Activated CD4-positive, alpha-beta T cell treated with anti-CD3 and anti-CD28 coated beads, Interleukin-2, Interleukin-6, amounts not matched to agents 100 ng/mL and 50 ng/mL, durations not matched to agents 16 hours and 8 hours (primary cell): ENCODE data around the gene DCDC2C.

Experiments
- DNase-seq: peaks from one replicate; pipeline ENCODE4 v3.0.0-alpha.2; 2020

The DCDC2C gene

DNA sequence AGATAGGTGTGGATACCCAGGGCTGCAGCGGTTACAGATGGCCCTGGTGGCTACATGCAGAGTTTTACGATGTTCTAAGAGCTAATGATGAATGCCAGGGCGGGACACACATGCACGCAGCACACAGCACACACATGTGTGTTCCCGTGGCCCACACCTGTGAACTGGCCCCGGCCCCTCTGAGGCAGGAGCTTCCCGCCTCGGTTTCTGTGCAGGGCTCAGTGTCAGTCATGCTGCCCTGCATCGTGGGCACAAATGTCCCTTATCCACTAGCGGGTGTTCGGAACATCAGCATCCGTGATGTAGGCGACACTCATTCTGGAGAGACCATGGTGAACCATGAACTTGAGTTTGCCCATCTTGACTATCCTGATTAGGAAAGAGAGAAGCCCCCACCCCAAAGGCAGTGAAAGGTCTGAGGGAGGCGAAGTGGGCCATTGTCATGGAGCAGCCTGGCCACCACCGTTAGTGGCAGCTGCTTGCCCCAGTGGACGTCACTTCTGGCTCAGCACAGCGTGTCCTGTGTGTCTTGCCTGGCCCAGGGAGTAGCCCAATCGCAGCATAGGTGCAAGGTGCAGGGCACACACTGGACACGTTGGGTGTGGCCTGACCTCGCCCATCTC, 43.8 kb downstream of the DCDC2C start:
- DNase-seq, result no peak

DNA sequence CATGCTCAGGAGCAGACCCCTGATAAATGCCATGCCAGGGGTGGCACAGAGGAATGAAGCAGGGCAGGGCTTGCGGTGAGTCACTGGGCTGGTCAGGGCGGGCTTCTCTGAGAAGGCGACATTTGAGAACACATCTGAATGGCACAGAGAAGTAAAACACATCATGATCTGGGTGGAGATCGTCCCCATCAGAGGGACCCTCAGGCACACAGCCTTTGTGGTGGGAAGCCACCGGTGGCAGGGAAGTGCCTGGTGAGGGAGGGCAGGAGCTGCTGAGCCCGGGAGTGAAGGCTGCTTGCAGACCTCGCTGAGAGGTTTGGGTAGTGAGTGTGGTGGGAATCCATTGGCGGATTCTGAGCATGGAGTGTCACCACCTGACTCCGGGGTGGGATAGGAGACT, 44.5 kb downstream of the DCDC2C start:
- no peak for DNase-seq

DNA sequence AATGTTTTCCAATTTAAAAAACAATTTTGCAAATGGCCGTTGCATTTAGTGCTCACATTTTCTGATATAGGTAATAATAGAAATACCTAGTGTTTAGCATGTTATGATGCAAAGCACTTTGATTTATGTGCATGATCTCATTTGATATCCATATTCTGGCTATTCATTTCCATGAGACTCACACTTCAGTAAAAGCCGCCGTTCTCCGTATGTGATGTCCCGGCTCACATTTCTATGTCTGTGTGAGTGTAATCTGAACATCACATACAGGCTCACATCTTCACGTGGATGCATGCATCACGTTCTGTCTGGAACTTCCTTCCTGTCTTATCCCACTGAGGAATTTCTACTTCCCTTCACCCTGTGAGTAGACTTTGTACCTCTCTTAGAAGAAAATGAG, 45.8 kb downstream of the DCDC2C start:
- no peak for DNase-seq

DNA sequence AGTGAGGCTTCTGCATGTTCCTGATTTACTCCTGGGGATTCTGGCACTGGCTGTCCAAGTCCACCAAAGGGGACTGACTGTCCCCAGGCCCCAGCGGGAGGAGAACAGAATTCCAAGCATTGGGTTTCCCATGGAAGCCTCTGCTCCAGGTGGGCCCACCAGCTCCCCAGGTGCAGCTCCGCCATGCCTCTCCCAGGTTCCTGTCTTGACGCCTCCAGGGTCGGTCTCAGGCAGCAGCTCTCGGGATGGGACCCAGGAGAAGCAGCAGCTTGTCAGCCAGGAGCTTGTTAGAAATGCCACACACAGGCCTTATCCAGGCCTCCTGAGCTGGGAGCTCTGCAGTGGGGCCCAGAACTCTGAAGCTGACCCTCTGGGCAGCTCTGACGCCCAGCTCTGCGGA, 47.9 kb downstream of the DCDC2C start:
- DNase-seq, result no peak

DNA sequence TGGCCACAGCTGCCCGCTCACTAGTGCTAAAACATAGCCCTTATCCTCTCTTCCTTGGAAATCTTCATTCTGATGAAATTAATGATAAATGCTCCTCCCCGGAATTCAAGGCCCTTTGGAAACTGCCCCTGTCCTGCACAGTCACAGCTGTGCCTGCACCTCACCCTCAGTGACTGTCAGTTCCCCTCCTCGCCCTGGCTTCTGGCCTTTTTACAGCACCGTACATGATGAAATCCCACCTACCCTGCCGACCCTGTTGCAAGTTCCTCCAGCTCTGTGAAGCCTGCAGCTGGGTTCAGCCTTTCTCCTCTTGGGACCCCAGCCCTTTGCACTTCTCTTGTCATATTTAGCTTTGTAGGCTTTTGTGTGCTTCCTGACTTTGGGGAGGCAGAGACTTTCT, 48.4 kb downstream of the DCDC2C start:
- no peak for DNase-seq

DNA sequence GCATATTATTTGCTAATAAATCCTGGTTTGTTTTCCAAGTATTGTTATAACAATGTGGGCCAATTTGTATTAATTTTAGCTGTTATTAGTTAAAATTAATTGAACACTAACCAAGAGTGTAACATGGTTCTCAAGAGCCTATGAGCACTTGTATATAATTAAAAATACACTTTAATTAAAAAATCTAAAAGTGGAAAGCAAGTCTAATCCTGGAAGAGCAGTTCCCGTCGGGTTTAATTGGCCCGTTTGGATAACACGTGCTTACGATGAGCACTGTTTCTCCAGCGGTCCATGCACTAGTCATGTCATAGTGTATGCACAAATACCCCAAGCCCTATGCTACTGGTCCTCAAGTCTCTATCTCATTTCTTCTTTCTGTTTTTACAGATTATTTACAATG, 49.0 kb downstream of the DCDC2C start:
- no peak for DNase-seq

DNA sequence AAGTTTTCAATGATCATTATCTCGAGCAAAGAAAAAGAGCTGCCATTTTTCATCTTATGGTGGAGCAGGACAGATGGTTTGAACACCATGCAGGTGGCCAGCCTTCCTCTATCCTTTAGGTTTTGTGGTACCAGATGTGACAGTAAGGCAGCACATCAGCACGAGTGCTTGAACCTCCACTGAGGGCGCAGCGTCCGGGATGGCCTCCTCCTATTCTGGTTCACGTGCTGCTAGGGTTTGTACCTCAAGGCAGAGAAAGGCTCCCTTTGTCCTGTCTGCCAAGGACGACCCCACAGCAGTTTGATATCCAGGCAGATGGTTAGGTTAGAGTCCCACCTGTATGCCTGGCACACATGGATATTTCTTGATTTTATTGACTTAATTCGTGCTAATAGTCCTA, 50.2 kb downstream of the DCDC2C start:
- no peak for DNase-seq

DNA sequence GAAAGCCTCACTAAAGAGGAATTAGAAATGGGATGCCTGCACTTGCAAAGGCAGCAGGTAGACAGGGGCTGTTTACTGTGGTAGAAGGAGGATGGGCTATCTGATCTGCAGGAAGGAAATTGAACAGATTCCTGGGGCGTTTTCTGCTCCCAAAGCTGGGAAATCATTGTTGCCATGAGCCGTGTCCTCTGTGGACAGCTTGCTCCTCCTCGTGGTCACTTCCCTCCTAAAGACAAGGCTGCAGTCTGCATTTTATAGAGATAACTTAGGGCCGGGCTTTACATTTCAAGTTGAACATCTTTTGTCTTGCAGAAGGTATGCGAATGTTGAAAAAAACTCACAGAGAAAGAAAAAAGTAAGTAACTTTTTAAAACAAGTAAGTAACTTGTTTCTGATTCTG, 50.9 kb downstream of the DCDC2C start:
- no peak for DNase-seq

DNA sequence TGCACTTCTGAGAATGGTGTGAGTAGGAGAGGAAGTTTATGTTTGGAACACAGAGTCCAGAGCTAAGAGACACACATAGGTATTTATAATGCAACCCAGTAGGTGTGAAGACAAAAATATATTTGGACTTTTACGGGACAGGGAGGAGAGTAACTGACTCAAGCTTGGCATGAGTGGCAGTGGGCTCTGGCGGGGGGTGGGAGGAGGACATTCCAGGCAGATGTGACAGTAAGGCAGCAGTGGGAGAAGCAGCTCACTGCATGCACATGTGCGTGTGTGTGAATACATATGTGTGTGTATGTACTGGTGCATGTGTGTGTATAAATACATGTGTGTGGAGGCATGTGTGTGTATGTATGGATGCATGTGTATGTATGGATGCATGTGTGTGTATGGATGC, 51.4 kb downstream of the DCDC2C start:
- DNase-seq, result no peak

DNA sequence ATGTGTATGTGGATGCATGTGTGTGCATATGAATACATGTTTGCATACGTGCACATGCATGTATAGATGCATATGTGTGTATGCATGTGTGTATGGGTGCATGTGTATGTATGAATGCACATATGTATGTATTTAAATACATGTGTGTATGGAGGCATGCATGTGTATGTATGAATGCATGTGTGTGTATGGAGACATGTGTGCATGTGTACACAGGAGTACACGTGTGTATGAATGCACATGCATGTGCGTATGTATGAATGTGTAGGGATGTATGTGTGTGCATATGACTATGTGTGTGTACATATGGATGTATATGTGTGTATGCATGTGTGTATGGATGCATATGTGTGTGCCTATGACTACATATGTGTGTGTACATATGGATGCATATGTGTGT, 51.9 kb downstream of the DCDC2C start:
- DNase-seq, result no peak

DNA sequence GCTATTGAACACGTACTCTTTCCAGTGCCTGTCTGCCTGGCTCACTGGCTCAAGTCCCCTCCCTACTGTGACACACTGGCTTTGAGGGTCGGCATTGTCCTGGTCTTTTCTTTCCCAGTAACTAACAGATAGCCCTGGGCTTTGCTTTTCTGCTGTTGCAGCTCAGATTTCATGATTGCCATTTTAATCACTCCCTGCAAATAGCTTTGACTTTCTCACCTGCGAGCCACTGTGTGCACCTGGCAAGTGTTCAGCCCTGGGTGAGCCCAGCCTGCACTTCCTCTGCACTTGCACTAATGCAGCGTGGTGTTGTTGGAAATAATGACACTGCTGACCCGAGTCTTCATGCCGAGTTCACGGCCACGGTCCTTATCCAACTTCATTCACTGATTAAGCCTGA, 52.9 kb downstream of the DCDC2C start:
- DNase-seq, result no peak

DNA sequence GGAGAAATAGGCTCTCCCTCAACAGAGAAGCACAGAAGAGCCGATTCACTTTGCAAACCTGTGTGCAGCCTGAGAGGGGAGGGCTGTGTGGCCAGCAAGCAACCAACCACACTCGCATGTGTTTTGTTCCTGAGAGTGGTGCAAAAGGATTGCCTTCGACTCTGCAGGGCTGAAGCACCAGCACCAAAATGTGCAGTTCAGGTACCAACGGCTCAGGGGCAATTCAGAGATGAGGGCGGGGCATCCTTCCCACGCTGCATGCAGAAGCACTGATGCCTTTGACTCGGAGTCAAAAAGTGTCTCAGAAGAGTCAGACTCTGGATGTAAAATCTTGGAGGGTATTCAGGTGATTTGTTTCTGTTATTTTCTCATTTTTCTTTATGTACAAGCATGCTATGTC, 55.5 kb downstream of the DCDC2C start:
- DNase-seq, result no peak

DNA sequence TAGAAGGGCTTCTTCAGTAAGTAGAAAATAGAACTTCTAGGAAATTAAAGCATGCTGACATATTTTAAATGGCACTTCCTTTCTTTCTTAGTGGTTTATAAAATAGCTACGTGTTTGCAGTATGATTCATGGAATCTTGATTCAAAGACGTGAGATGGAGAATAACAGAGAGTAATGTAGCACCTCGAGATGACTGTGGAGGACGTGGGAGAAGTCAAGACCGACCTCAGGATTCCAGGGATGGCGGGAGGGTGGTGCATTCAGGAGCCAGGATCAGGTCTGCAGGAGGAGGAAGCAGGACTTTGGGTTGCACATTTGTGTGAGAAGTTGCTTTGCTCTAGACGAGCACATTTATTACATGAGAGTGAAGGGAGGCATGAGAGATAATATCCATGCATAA, 56.0 kb downstream of the DCDC2C start:
- DNase-seq, result no peak

DNA sequence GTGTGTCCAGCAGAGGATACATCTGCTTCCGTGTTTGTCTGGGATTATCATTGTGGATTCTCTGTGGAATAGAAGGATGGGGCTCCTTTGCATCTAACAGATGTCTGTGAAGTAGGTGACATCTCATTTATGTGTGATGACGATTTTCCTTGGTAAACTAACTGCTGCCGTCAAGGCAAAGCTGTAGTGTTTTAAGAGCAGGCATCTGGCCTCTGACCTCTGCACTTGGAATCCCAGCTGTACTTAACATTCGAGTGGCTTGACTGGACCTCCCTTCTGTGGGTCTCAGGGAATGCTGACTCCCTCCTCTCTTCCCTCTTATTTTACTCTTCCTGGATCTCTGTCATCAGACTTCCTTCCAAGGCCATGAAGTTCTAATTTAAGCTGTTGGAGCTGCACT, 56.4 kb downstream of the DCDC2C start:
- DNase-seq, result no peak

DNA sequence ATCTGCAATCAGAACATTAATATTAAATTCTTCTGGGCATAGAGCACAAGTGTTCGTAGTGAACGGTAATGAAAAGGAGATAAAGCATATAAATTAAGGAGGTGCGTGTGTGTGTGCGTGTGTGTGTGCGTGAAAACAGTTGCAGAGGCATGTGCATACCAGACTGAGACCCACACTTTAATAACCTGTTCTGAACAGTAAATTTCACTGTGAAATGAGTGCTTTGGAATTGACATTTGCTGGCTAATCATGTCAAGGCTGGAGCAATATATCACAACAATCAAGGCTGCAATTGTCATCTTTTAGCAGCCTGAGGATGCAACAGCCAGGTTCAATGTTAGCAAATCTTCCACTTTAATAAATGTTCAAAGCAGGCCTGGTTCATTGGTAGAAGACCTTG, 57.9 kb downstream of the DCDC2C start:
- DNase-seq, result no peak

DNA sequence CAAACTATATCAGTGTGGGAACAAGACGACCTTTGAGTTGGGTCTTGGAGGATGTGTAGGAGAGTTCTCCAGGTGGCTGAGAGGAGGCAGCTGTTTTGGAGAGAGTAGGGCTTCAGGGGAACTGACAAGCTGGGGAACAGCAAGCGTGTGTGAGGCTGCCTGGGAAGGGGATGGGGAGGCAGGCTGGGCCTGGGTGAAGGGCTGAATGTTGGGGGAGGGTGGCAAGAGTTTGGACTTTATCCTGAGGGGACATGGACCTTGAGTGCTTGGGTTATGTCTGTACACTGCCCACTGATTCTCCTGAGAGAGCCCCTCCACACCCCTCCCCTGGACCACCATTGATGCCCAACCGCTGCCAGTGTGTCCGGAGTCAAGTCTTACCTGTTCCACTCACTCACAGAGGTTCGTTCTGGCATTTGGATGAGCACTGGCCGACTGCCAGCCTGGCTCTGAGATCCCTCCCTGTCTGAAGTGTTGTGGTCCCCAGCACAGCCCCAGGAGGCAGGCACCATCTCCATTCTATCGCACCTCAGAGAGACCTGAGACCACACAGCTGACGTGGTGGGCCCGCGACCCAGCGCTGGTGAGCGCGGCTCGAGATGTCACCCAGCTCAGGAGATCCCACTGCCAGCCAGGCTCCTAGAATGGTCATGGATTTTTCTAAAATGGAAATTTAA, 59.5 kb downstream of the DCDC2C start:
- no peak for DNase-seq

DNA sequence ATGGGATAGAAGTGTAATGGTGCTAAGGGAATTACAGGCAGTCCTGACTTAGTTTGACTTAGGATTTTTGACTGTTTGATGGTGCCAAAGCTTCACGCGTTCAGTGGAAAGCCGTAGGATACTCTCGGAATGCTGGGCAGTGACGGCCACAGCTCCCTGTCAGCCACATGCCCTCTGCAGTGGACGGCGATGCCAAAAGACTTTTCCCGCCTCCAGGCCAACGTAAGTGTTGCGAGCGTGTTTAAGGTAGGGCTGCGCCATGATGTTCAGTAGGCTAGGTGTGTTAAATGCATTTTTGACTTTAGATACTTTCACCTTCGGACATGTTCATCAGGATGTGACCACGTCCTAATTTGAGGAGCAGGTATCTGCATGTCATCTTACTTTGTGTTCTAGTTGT, 63.4 kb downstream of the DCDC2C start:
- DNase-seq, result no peak

DNA sequence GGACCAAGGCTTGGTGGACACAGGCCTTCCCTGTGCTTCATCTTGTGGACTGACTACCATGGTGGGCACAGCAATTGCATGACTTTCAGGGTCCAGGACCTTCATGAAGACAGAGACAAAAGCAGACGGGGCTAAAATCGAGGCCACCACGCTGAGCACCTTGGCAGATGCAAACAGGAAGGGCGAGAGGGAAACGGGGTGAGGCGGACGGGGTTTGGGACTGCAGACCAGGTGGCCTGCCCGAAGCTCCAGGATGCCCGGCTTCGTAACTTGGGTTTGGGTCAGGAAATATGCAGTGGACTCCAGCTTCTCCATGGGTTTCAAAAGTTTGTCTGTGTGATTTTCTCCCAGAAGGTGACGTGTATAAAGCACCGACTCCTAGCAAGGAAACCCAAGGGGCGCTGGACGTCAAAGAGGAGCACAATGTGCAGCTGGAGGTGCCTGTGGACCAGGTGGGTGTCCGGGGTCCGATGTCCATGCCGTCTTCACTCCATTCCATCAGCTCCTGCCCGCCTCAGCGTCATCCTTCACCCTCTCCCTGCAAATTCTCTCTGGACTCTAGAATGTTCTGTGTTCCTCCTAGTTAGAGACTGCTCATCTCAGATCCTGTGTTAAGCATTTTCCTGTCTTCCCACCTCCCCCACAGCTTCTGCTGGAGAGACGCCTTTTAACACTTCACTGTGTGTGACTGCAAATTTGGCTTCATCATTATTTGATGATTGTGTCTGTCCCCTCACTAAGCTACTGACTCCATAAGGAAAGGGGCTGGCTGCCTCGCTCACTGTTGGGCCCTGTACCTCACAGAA, 65.8 kb downstream of the DCDC2C start:
- no peak for DNase-seq

DNA sequence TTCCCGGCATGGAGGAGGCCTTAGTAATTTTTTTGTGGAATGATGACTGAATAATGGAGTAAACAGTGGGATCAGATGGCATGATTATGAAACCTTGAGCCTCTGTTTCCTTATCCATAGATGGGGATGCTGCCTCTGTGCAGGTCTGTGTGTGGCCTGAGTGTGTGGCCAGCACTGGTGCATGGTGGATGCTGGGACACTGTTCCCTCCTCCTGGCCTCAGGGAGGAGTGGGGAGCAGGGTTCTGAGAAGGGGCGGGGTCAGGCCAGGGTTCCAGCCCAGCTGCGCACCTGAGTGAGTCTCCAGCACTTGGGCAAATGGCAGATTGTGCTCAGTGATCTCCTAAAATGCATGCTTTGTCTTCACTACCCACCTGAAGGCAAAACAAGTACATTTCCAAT, 66.4 kb downstream of the DCDC2C start:
- DNase-seq, result no peak

DNA sequence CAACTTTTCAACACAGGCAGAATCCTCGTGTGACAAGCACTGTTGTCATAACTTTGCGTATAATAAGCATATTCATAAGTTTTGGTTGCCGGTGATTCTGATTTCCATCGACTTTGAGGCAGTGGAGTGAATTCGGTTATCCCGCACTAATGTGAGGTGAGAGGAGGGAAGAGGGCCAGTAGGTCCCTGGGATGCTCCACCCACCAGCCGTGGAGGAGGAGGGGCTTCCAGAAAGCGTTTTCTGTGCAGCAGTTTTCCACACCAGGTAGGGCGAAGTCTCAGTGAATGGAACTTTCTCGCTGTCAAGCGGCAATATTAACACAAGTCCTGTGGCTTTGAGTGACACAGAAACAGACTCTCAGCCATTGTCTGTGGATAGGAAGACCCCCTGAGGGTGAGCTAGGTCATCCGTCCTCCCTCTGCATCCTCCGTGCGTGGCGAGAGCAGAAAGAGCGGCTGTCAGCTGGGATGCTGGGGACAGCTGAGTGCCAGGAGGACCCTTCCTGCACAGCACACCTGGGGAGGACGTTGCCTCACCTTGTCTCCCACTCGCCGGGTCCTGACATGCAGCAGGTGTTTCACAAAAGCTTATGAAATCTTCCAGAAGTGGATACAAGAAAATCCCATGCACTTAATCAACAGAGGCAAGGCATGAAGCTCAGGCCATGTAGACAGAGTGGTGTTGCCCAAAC, 67.5 kb downstream of the DCDC2C start:
- DNase-seq, result no peak

DNA sequence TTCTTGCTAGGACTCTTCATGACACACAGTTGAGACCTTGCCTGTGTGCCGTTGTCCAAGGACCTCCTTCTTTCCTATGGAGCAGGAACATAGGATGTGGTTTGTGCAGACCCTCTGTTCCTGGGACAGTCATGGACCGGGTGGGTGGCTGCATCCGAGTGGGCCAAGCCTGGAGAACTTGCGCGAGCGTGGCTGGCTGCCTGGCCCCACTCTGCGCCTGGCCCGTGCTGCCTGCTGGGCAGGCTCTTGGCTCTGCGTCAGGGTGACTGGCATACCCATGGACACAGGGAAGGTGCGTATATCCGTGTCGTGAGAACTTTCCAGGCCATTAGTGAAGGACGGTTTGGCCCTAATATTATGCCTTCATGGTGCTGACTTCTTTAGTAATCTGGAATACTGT, 68.2 kb downstream of the DCDC2C start:
- DNase-seq, result no peak

DNA sequence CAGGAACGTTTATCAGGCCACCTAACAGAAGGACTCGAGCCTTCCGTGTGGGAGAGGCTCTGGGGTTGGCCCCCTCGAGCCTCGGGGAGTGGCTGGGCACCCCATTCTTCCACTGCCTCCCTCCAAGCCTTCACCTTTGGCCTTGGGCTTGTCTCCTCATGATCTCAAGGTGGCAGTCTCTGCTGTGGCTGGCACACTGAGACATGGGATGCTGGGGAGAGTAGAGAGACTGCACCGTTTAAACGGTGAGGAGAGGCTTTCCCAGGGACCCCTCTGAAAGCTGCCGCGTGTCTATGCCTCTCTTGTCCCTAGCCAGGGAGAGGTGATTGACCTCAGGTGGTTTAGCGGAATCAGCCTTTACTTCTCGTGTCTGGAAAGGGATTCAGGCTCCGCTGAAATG, 71.0 kb downstream of the DCDC2C start:
- no peak for DNase-seq

DNA sequence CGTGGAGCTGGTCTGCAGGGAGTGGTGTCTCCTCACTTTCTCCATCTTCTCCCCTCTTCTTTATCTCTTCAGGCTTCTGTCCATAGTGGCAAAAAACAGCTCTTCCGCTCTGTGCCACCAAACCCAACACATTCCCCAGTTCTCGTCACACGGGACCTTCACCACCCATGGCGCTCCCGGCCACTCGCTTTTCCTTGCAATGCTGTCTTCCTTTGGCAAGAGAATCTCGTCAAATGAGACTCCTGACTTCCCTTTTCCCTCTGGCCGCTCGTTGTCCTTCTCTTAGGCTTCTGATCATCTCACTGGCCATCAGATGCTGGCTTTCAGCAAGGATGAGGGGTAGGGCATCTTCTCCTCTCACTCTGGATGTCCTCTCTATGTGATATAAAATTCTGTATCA, 72.9 kb downstream of the DCDC2C start:
- DNase-seq, result no peak

DNA sequence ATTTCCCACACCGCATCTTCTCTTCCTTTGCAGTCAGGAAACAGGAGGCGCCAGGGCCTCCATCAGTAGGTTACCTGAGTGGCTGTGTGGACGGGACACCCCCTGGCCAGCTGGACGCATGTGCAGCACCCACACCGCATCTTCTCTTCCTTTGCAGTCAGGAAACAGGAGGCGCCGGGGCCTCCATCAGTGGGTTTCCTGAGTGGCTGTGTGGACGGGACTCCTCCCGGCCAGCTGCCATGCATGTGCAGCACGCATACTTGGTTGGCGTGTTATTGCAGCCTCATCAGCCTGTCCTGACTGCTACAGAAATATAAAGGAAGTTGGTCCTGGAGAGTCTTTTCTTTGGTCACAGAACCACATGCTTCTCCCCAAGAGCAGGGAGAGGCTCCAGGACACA, 74.6 kb downstream of the DCDC2C start:
- no peak for DNase-seq
